ENCODE measurements around the gene TESK1.
A peak's percentile ranks its signal among the peaks of the same experiment; 100 is the strongest.

The TESK1 gene

DNA sequence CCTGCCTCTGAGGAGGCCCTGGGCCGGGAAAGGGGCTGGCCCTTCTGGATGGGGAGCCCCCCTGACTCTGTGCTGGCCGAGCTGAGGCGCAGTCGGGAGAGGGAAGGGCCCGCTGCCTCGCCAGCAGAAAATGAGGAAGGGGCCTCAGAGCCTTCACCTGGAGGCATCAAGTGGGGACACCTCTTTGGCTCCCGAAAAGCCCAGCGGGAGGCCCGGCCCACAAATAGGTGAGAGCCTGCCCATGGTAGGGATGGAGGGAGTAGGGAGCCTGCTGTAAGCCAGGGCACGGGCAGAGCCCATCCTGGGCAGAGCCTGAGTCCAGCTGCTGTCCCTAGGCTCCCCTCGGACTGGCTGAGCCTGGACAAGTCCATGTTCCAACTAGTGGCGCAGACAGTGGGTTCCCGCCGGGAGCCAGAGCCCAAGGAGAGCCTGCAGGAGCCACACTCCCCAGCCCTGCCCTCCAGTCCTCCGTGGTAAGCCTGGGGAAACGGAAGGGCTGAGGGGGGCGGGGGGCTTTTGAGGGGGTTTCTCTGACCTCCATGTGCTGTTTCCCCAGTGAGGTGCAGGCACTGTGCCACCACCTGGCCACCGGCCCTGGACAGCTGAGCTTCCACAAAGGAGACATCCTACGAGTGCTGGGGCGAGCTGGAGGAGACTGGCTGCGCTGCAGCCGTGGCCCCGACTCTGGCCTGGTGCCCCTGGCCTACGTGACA lies 44.3 kb upstream of the TESK1 start:
- no peak overlapping the region for H3K4me3 ChIP-seq
- peak overlapping the region; percentile 93 to 95 for H3K27ac ChIP-seq
- DNase-seq (ENCODE audit: low spot score), result no peak
- TF ChIP-seq, protein P1, sequence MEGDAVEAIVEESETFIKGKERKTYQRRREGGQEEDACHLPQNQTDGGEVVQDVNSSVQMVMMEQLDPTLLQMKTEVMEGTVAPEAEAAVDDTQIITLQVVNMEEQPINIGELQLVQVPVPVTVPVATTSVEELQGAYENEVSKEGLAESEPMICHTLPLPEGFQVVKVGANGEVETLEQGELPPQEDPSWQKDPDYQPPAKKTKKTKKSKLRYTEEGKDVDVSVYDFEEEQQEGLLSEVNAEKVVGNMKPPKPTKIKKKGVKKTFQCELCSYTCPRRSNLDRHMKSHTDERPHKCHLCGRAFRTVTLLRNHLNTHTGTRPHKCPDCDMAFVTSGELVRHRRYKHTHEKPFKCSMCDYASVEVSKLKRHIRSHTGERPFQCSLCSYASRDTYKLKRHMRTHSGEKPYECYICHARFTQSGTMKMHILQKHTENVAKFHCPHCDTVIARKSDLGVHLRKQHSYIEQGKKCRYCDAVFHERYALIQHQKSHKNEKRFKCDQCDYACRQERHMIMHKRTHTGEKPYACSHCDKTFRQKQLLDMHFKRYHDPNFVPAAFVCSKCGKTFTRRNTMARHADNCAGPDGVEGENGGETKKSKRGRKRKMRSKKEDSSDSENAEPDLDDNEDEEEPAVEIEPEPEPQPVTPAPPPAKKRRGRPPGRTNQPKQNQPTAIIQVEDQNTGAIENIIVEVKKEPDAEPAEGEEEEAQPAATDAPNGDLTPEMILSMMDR (IDR thresholded peaks at IDR 0.05), result no peak

DNA sequence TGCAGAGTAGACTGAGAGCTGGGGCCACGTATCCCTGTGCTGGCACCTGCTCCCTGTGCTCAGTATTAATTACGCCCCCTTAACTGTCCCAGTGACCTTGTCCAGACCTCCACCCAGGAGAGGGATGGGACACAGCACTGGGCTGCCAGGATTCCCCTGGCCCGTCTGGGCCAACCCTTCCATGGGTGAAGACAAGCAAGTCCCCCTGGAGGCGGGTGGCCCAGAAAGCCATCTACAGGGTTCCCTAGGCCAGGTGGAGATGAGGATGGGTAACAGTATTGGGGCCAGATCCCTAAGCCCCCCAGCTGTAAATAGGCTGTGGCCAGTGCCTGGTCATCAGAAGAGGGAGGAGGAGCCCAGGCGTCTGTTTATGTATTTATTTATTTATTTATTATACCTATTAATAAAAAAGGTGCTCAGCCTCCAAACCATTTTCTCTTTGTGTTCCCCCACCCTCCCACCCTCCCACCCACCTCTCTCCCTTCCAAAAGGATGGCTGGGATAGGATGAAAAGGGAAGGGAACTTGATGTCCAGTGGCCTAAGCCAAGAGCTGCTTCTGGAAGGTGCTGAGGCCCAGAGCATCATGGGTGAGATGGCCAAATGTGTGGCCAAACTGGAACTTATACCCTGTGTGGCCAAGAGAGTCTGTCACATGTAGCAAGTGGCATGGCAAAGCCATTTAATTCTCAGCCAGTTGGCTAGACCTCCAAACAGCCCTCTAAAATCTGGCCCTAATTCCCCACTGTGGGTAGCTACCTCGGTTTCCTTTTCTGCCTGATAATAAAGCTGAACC lies 43.4 kb upstream of the TESK1 start:
- Histone ChIP-seq H3K4me3 (no peak overlapping the region), H3K27ac (peak overlapping the region; percentile 93 to 95)
- DNase-seq (ENCODE audit: low spot score), result no peak
- TF ChIP-seq, protein P1 (IDR thresholded peaks at IDR 0.05), result no peak

DNA sequence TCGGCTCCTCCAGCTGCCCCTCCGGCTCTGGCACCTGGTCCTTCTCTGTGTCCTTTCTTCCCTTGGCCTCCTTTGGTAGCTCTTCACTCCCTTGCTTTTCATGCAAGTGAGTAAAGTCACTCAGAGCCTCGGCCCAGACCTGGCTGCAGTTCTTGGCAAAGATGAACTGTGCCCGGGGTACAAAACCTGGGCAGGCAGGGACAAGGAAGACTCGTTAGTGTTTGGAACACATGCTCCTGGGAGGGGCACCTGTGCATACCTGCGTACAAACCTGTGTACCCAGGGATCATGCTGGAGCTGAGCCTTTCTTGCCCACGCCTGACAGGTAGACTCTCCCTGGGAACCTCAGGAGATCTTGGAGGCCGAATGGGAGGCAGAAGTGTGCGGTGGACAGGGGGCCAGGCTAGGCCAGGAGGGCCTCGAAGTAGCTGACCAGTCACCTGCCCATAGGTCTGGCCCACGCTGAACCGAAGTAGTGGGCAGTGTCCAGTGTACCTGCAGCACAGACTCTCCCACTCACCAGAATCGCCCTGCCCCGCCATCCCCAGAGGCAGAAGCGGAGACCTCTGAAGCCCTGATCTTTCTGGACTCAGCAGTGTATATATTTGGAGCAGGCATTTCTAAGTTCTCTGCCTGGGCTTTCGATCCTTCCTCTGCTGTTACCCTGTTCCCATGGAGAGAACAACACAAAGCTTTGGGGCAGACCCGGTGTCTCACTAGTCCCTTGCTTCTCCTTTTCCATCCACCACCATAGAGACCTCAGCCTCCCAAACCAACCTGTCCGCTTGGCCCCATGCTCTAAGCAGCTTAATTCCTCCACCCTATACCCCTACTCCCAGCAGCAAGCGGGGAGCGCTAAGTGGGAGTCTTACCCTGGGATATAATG lies 41.9 kb upstream of the TESK1 start:
- TF ChIP-seq, protein P1 (IDR thresholded peaks at IDR 0.05), result no peak
- Histone ChIP-seq H3K4me3 (peak overlapping the region; percentile 43), H3K27ac (peak overlapping the region; percentile 93 to 95)
- DNase-seq (ENCODE audit: low spot score), result peak; percentile 75

DNA sequence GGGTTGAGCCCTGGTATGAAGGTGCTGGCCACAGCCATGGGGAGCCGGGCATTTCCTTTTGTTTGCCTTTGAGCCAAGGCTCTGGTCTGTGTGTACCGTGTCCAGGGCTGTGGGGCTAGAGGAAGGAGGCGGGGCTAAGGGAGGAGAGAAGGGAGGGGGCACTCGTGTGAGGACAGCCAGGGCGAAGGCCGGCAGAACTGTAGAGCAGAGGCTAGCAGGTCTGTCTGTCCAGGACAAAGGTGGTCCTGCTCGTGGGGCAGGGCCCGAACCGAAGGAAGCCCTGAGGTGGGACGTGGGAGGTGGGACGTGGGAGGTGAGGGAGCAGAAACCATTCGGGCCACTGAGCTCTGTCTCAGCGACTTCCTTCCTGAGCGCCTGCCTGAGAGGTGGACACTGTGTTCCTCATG lies 41.3 kb upstream of the TESK1 start:
- Histone ChIP-seq H3K4me3 (peak overlapping the region; percentile 43), H3K27ac (peak overlapping the region; percentile 93 to 95)
- peak; percentile 82 for DNase-seq (ENCODE audit: low spot score)
- TF ChIP-seq, protein P1 (IDR thresholded peaks at IDR 0.05), result no peak

DNA sequence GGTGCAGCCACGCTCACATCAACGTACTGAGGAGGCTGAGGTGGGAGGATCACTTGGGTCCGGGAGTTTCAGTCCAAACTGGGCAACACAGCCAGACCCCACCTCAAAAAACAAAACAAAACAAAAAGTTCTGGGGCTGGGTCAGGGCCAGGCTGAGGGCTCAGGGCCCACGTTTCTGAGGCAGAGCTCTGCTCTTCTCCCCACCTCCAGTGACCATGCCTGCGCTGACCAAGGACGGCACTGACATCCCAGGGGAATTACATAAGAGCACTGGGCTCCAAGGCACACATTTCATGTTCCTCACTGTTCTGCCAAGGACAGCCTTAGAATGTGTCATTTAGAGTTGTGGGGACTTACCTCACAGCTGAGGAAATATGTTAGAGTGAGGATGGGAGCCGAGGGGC lies 40.4 kb upstream of the TESK1 start:
- H3K27ac ChIP-seq, result peak overlapping the region; percentile 93 to 95
- TF ChIP-seq, protein P1 (IDR thresholded peaks at IDR 0.05), result no peak

DNA sequence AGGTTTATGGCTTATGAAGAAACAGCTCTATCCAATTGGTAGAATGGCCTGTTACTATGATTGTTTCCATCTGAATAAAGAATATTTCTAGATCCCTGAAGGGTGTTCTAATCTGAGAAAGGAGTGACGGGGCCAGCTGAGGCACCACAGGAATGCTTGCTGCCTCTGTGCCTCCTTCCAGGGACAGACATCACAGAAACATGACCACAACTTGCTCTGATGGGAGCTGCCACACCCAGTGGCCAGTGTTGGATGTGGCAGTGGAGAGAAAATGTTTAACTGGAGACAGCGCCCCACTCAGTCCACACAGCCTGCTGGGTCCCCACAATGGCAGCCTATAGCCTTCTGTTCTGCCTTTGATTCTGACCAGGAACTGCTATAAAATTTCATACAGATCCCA lies 38.6 kb upstream of the TESK1 start:
- DNase-seq (ENCODE audit: low spot score), result peak; percentile 82
- H3K4me3 ChIP-seq, result no peak overlapping the region
- TF ChIP-seq, protein P1 (IDR thresholded peaks at IDR 0.05), result no peak
- peak overlapping the region; percentile 93 to 95 for H3K27ac ChIP-seq

More for the DNA sequence above, 40.4 kb upstream of the TESK1 start:
- H3K4me3 ChIP-seq, result peak overlapping the region; percentile 29
- DNase-seq (ENCODE audit: low spot score), result peak; percentile 94
